Esophagus squamous epithelium (tissue), 4 donors: ENCODE data around the gene KBTBD8.

ENCODE experiments used
- POLR2A ChIP-seq, 4 donors: fragments of 450-650 bp; IDR thresholded peaks; one replicate each; pipeline ENCODE4 v1.6.1; 2017; ENCODE audit warnings: antibody characterized with exemption in 4 of 4, mild to moderate bottlenecking in 4 of 4, moderate library complexity in 3 of 4
- TF ChIP-seq, protein P1 (sequence below), 6 experiments: fragments of 450-650 bp in 4 of 6; fragments of 200-600 bp in 2 of 6; sonication (generic) in 2 of 6; IDR thresholded peaks; one replicate each; pipeline ENCODE4 v1.5.1; 2016 to 2019; ENCODE audit warnings: antibody characterized with exemption in 6 of 6, mild to moderate bottlenecking in 4 of 6, moderate library complexity in 4 of 6

DNA sequence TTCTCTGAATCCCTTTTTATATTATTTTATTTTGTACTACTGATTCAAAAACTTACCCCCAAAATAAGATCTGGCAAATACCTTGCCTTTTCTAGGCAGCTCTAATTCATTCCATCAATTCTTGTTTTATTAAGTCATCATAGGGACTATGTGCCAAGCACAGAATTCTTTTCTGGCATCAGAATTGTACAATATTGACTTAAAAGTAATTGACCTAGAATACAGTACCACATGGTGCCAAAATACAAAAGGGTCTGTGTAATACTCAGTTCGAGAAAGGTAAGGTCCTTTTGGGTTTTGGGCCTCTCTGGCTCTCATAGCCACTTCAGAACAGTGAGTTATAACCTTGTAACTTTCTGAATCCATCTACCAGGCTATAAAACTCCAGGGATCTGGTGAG is 46.2 kb downstream of the KBTBD8 start:
- TF ChIP-seq, protein P1, sequence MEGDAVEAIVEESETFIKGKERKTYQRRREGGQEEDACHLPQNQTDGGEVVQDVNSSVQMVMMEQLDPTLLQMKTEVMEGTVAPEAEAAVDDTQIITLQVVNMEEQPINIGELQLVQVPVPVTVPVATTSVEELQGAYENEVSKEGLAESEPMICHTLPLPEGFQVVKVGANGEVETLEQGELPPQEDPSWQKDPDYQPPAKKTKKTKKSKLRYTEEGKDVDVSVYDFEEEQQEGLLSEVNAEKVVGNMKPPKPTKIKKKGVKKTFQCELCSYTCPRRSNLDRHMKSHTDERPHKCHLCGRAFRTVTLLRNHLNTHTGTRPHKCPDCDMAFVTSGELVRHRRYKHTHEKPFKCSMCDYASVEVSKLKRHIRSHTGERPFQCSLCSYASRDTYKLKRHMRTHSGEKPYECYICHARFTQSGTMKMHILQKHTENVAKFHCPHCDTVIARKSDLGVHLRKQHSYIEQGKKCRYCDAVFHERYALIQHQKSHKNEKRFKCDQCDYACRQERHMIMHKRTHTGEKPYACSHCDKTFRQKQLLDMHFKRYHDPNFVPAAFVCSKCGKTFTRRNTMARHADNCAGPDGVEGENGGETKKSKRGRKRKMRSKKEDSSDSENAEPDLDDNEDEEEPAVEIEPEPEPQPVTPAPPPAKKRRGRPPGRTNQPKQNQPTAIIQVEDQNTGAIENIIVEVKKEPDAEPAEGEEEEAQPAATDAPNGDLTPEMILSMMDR (IDR thresholded peaks at IDR 0.05) = no peak
- no peak for TF ChIP-seq POLR2A (IDR thresholded peaks at IDR 0.05)
